ENCODE results near the gene MTMR2. TPM values are rescaled to one million over a fixed set of nuclear protein-coding genes. Genes with fewer than 3 reads are reported as not detected.

The MTMR2 gene
- total and polyA plus RNA-seq, 2 experiments from 2014 or later = 22.9 to 36.6 TPM

- Histone ChIP-seq H3K4me3 (peak overlapping the region; percentile 54), H3K27ac (peak overlapping the region; percentile 98), H3K79me2 (peaks cover 74% of the 10 kb centered on the region), H4K20me1 (ENCODE audit: insufficient read depth, poor library complexity, severe bottlenecking) (no peaks in the 10 kb centered on the region), H3K9me2 (replicated peaks; ENCODE audit: insufficient read depth) (no peaks in the 10 kb centered on the region), H3K9me3 (ENCODE audit: low read depth) (no peaks in the 10 kb centered on the region), H2AFZ (peak overlapping the region; percentile 76), H3K4me2 (peak overlapping the region; percentile 94), H3K27me3 (no peaks in the 10 kb centered on the region), H3K36me3 (replicated peaks; ENCODE audit: insufficient read depth, low read depth) (no peaks in the 10 kb centered on the region), H3K4me1 (ENCODE audit: insufficient read depth) (peaks cover 20% of the 10 kb centered on the region)
- WGBS (ENCODE audit: low lambda C conversion rate, missing lambda C conversion rate) = 38% methylated on average over 8 of the region's 8 CpGs
- no peak for TF ChIP-seq CTCF (IDR thresholded peaks at IDR 0.05; ENCODE audit: poor library complexity)
- TF ChIP-seq EZH2 (IDR thresholded peaks at IDR 0.05; ENCODE audit: borderline replicate concordance) = no peak
- no peak for TF ChIP-seq EZH2phosphoT487 (IDR thresholded peaks at IDR 0.05; ENCODE audit: low read depth, severe bottlenecking, unreplicated experiment)
- no peak for DNase-seq (ENCODE audit: low spot score)
Observed at GRCh38 chr11:95791709-95792033, 132.2 kb downstream of the MTMR2 start.

- peak; percentile 91 for DNase-seq (ENCODE audit: low spot score)
- 6% methylated on average over 29 of the region's 29 CpGs for WGBS (ENCODE audit: low lambda C conversion rate, missing lambda C conversion rate)
- peak overlapping the region; percentile 76 for H2AFZ ChIP-seq
- H3K4me3 ChIP-seq = peak overlapping the region; percentile 54
- peak overlapping the region; percentile 98 for H3K27ac ChIP-seq
- H3K4me2 ChIP-seq = peak overlapping the region; percentile 94
- TF ChIP-seq EZH2phosphoT487 (IDR thresholded peaks at IDR 0.05; ENCODE audit: low read depth, severe bottlenecking, unreplicated experiment) (no peak), CTCF (IDR thresholded peaks at IDR 0.05; ENCODE audit: poor library complexity) (no peak), EZH2 (IDR thresholded peaks at IDR 0.05; ENCODE audit: borderline replicate concordance) (no peak)
- no peaks in the 10 kb centered on the region for H3K27me3 ChIP-seq
- peaks cover 15% of the 10 kb centered on the region for H3K4me1 ChIP-seq (ENCODE audit: insufficient read depth)
- H4K20me1 ChIP-seq (ENCODE audit: insufficient read depth, poor library complexity, severe bottlenecking) = no peaks in the 10 kb centered on the region
- no peaks in the 10 kb centered on the region for H3K36me3 ChIP-seq (replicated peaks; ENCODE audit: insufficient read depth, low read depth)
- no peaks in the 10 kb centered on the region for H3K9me3 ChIP-seq (ENCODE audit: low read depth)
- peaks cover 73% of the 10 kb centered on the region for H3K79me2 ChIP-seq
- no peaks in the 10 kb centered on the region for H3K9me2 ChIP-seq (replicated peaks; ENCODE audit: insufficient read depth)
Observed at GRCh38 chr11:95790933-95791708, 132.8 kb downstream of the MTMR2 start.

- under 1% methylated on average over 52 of the region's 55 CpGs for WGBS (ENCODE audit: low lambda C conversion rate, missing lambda C conversion rate)
- H2AFZ ChIP-seq = peak within 1 kb of the TSS; percentile 81
- no peaks in the 10 kb centered on the region for H3K9me3 ChIP-seq (ENCODE audit: low read depth)
- peaks cover 70% of the 10 kb centered on the region for H3K79me2 ChIP-seq
- no peaks in the 10 kb centered on the region for H3K27me3 ChIP-seq
- H3K36me3 ChIP-seq (replicated peaks; ENCODE audit: insufficient read depth, low read depth) = no peaks in the 10 kb centered on the region
- DNase-seq (ENCODE audit: low spot score) = peak; percentile 97
- no peaks in the 10 kb centered on the region for H3K9me2 ChIP-seq (replicated peaks; ENCODE audit: insufficient read depth)
- H3K4me1 ChIP-seq (ENCODE audit: insufficient read depth) = peaks cover 8% of the 10 kb centered on the region
- no peaks in the 10 kb centered on the region for H4K20me1 ChIP-seq (ENCODE audit: insufficient read depth, poor library complexity, severe bottlenecking)
- peak within 1 kb of the TSS; percentile 98 for H3K27ac ChIP-seq
- H3K4me2 ChIP-seq = peak within 1 kb of the TSS; percentile 94
- H3K4me3 ChIP-seq = peak within 1 kb of the TSS; percentile 84
- TF ChIP-seq EZH2phosphoT487 (IDR thresholded peaks at IDR 0.05; ENCODE audit: low read depth, severe bottlenecking, unreplicated experiment) (no peak), EZH2 (IDR thresholded peaks at IDR 0.05; ENCODE audit: borderline replicate concordance) (no peak), CTCF (IDR thresholded peaks at IDR 0.05; ENCODE audit: poor library complexity) (no peak)
Observed at GRCh38 chr11:95790123-95790932, 133.6 kb downstream of the MTMR2 start, which contains the start of gene CEP57. Gene CEP57, plus strand, starts transcription at chr11:95790498. Its CDS starts 201 bp downstream, at chr11:95790699.

All from hepatocyte (in vitro differentiated cells).